Nephron (organoid): ENCODE results near the gene SLCO2B1.

Experiments used
- H3K27ac Mint-ChIP-seq, 3 experiments: 2 replicates each; pipeline ENCODE4 v1.8.0; 2020; ENCODE audit warnings: mixed read lengths in 3 of 3, mild to moderate bottlenecking in 2 of 3, moderate library complexity in 1 of 3
- H3K27me3 Mint-ChIP-seq: 2 replicates; pipeline ENCODE4 v1.8.0; 2021; ENCODE audit warnings: low read depth, mild to moderate bottlenecking, moderate library complexity, mixed read lengths
- H3K36me3 Mint-ChIP-seq: 2 replicates; pipeline ENCODE4 v1.8.0; 2020; ENCODE audit warnings: low read depth, mixed read lengths
- H3K4me1 Mint-ChIP-seq: 2 replicates; pipeline ENCODE4 v1.8.0; 2020; ENCODE audit warnings: mixed read lengths
- H3K4me3 Mint-ChIP-seq, 3 experiments: 2 replicates each; pipeline ENCODE4 v1.8.0; 2020; ENCODE audit warnings: mild to moderate bottlenecking in 3 of 3, mixed read lengths in 3 of 3, moderate library complexity in 2 of 3
- H3K9me3 Mint-ChIP-seq: 2 replicates; pipeline ENCODE4 v1.8.0; 2020; ENCODE audit warnings: mixed read lengths
- CTCF ChIP-seq, 3 experiments: fragments of 200-600 bp; sonication (generic); IDR thresholded peaks; one replicate each; pipeline ENCODE4 v1.5.0; 2021; ENCODE audit warnings: antibody characterized with exemption in 3 of 3; ENCODE audit not compliant: unreplicated experiment in 3 of 3

The SLCO2B1 gene

GRCh38 chr11:75160880-75161279 is 10.0 kb downstream of the SLCO2B1 start:
- H3K27ac Mint-ChIP-seq = peak overlapping the region in 2 of 3 experiments; percentile 0 to 15
- TF ChIP-seq CTCF (IDR thresholded peaks at IDR 0.05; ENCODE audit: unreplicated experiment in 3 of 3) = no peak

GRCh38 chr11:75161506-75162095 is 10.7 kb downstream of the SLCO2B1 start:
- TF ChIP-seq CTCF (IDR thresholded peaks at IDR 0.05; ENCODE audit: unreplicated experiment in 3 of 3) = no peak
- Mint-ChIP-seq H3K27me3 (peaks cover 22% of the 10 kb centered on the region), H3K4me1 (peaks cover 19% of the 10 kb centered on the region), H3K36me3 (no peaks in the 10 kb centered on the region), H3K9me3 (peaks cover 11% of the 10 kb centered on the region), H3K27ac (peak overlapping the region in 2 of 3 experiments; percentile 0 to 15), H3K4me3 (no peak overlapping the region)

More at GRCh38 chr11:75160880-75161279, 10.0 kb downstream of the SLCO2B1 start:
- Mint-ChIP-seq H3K4me1 (peaks cover 22% of the 10 kb centered on the region), H3K27me3 (peaks cover 22% of the 10 kb centered on the region), H3K9me3 (peaks cover 11% of the 10 kb centered on the region), H3K36me3 (no peaks in the 10 kb centered on the region), H3K4me3 (no peak overlapping the region)

- Mint-ChIP-seq H3K9me3 (peaks cover 11% of the 10 kb centered on the region), H3K27ac (no peak overlapping the region), H3K4me1 (peaks cover 25% of the 10 kb centered on the region), H3K36me3 (no peaks in the 10 kb centered on the region), H3K4me3 (no peak overlapping the region), H3K27me3 (peaks cover 22% of the 10 kb centered on the region)
- TF ChIP-seq CTCF (IDR thresholded peaks at IDR 0.05; ENCODE audit: unreplicated experiment in 3 of 3) = no peak
Measured at GRCh38 chr11:75162954-75163353, 12.0 kb downstream of the SLCO2B1 start.

GRCh38 chr11:75163921-75164849 is 13.3 kb downstream of the SLCO2B1 start:
- no peaks in the 10 kb centered on the region for H3K36me3 Mint-ChIP-seq
- H3K9me3 Mint-ChIP-seq = peaks cover 11% of the 10 kb centered on the region
- H3K4me1 Mint-ChIP-seq = peaks cover 34% of the 10 kb centered on the region
- H3K27ac Mint-ChIP-seq = peak overlapping the region in 2 of 3 experiments; percentile 75 to 82
- H3K27me3 Mint-ChIP-seq = peaks cover 22% of the 10 kb centered on the region
- TF ChIP-seq CTCF (IDR thresholded peaks at IDR 0.05; ENCODE audit: unreplicated experiment in 3 of 3) = no peak
- H3K4me3 Mint-ChIP-seq = no peak overlapping the region

GRCh38 chr11:75165721-75166120 is 14.8 kb downstream of the SLCO2B1 start:
- no peak overlapping the region for H3K4me3 Mint-ChIP-seq

More at GRCh38 chr11:75165721-75166120, 14.8 kb downstream of the SLCO2B1 start:
- peaks cover 7% of the 10 kb centered on the region for H3K9me3 Mint-ChIP-seq
- TF ChIP-seq CTCF (IDR thresholded peaks at IDR 0.05; ENCODE audit: unreplicated experiment in 3 of 3) = no peak
- H3K36me3 Mint-ChIP-seq = no peaks in the 10 kb centered on the region
- peaks cover 23% of the 10 kb centered on the region for H3K27me3 Mint-ChIP-seq
- no peak overlapping the region for H3K27ac Mint-ChIP-seq
- H3K4me1 Mint-ChIP-seq = peaks cover 34% of the 10 kb centered on the region
